NCI-H510A (cell line): ENCODE measurements around the gene SELENOM.
"Not testable (repeated sequence)": the region's sequence is repeated elsewhere in the genome, so short reads cannot be mapped to it uniquely, and the experiment has no call there.

Experiments
- DNase-seq: peaks from one replicate; lab custom pipeline; 2025; lab: John Stamatoyannopoulos, UW

The SELENOM gene

DNA sequence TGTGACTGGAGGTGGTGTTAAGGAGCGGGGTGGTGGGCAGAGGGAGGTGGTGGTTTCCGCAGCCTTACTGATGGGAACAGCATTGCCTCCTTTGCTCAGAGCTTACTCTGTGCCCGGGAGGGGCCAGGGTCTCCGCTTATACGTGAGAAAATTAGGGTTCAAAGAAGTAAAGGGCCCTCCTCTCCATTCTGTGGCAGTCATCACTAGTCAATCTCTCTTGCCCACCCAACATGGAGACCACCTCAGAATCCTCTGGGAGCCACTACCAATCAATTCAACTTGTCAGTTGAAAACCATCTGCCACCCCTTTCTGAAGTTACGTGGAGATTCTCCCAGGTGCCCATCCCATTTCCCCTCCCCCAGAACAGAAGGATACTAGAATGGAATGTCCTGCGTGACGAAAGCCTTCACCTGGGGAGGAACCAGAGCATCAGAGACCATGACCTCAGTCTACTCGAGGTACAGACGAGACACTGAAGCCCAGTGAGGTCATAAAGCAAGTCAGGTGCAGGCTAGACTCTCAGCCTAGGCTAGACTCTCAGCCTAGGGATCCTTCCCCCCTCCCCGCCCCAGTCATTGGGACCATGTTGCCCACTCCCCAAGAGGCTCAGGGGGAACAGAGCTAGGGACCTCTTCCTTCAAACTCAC is 2.0 kb downstream of the SELENOM start:
- no peak for DNase-seq

DNA sequence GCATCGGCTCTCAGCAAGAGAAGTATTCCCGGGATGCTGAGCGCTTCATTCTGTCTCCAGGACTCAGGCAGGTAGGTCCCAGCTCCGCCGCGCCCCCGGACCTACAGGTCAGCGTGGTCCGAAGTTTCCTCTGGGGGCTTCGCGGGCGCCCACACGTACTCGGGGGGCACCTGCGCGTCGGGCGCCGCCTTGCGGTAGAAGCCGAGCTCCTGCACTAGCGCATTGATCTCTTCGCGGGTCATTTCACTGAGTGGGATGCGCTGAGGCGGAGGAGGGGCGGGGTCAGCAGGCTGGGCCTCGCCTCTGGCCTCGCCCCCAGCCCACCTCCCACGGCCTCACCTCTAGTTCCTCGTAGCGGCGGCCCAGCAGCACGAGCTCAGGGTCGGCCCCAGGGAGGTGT is 2.5 kb downstream of the SELENOM start:
- no peak for DNase-seq

DNA sequence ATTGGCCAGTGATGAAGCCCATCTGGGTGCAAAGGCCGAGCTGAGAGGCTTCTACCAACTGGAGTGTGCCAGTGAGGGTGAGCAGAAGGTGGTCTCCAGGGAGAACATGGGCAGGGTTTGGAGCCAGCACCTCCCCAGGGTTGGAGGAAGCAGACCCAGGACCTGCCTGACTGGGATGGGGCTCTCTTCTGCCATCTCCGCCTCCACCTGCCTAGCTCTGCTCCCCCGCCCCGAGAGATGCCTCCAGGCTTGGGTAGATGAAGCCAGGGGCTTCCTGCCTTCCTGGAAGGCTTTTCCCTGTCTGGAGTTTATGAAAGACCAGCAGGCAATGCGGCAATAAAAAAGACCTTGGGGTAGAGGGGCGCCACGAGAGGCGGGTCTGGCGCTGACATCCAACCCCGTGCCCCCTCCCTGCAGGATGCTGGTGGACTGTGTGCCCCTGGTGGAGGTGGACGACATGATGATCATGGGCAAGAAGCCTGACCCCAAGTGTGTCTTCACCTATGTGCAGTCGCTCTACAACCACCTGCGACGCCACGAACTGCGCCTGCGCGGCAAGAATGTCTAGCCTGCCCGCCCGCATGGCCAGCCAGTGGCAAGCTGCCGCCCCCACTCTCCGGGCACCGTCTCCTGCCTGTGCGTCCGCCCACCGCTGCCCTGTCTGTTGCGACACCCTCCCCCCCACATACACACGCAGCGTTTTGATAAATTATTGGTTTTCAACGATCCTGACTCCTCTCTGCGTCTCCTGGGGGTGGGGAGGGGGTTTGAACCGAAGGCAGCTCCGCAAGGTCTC is 3.3 kb downstream of the SELENOM start:
- no peak for DNase-seq

DNA sequence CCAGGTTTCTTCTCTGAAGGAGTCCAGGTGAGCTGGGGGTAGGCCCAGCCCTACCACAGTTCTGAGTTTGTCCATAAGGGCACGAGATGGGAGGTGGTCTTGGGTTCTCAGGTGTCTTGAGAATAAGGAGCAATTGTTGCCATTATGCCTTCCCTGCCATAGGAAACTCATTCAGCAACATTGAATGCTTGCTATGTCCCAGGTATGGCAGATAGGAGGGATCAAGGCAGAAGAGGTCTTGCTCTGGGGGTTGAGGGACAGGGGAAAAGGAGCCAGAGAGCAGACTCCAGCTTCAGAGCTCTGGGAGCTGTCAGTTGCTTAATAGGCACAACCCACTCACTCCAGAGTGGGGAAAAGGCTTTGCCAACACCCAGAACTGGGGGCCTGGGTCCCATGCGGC is 4.3 kb downstream of the SELENOM start:
- DNase-seq = no peak

DNA sequence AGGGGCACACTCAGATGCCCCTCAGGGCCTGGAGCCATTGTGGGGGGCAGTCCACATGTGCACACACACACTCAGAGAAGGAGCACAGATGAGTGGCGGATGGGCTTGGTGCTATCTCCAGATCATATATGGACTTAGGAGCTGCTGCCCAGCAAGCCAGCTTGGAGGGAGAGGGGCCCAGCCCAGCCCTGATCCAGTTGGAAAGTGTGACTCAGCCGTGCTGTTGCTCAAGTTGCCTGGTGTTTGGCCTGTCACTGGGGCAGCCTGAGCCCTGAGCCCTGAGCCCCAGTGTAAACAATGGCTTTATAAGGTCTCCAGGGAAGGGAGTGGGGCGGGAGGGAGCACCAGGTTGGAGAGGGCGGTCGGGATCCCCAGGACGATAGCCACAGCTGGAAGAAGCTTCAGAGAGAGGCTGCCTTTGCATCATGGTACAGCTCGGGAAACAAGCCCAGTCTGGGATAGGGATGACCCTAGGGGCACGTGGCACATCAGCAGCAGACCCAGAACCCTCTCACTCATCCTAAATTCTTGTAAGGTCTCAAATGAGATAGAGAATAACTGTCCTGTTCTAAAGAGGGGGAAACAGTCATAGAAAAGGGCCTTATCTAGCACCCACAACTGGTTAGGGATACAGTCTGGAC is 4.8 kb downstream of the SELENOM start:
- no peak for DNase-seq

DNA sequence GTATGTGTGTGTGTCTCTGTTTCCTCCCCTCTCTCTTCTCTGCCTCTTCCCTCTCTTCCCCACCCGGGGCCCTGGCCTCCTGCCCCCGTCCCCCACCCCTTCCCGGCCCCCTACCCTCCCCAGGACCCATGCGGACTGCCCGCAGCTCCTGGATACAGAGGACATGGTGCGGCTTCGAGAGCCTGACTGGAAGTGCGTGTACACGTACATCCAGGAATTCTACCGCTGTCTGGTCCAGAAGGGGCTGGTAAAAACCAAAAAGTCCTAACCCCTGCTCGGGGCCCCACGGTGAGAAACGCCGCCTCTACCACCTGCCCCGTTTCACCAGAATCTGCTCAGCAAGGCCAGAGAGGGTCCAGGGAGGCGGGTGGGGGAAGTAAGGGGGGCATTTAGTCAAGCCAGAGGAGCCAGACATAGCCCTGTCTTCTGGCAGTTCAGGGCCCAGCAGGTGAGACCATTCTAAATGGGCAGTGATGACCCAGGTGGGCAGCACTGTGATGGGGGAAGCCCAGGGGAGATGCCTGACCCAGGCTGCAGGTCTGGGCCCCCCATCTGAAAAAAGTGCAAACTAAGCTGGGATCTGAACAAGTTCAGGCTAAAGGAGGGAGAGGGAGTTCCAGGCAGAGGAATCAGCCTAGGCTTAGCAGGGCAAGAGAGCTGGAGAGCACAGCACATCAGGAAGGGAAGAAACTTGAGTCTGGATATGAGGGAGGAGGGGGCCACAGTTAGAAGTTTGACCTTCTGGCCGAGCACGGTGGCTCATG is 6.4 kb downstream of the SELENOM start:
- DNase-seq = no peak

DNA sequence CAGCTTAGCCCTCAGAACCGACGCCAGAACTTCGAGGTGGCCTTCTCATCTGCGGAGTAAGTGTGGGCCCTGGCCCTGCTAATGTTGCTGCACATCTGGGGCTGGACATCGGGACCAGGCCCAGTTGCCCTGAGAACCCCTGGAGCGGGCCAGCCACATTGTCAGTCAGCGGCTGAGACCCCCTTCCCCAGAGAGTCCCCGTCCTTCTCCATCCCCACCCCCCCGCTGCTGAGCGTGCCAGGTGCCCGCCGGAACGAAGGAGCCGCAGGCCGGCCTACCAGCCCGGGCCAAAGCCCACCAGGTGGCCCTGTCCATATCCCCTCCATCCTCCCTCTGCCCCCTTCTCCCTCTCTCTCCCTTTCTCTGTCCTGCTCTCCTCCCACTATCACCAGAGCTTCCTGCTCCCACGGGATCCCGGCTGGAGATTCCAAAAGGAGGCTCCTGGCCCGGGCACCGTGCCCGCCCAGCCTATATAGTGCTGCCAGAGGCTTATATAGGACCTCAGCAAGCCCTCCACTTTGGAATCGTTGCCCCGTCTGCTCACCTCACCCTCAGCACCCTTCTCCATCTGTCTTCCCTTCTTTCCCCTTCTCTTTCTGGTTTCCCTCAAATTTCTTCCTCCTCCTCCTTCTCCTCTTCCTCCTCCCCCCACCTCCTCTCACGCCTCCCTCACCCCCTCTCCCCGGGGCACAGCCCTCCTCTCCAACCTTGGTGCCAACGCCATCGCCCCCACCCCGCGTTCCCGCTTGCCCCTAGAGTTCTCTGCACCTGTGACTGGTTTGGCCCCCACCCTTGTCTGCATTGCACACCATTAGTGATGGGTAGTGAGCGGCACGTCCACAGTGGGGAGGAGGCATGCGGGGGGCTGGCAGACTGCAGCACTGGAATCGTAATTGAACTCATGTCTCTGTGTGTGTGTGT is 7.3 kb downstream of the SELENOM start:
- DNase-seq = no peak

DNA sequence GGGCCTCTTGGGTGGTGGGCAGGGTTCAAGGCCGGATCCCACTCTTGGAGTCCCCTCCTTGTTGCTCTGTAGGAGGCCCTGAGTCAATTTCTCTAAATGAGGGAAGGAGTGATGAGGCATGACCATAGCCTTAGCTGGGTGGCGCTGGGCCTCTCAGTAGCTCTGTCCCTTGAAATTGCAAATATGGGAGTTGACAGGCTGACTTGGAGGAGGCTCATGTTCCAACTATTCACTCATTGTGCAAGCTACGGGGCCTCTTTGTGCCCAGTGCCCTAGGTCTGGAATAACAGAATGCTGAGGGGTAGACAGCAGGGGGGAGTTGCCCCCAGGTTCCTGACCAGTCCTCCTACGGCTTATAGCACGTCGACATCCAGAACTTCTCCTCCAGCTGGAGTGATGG is 8.0 kb downstream of the SELENOM start:
- DNase-seq = no peak

DNA sequence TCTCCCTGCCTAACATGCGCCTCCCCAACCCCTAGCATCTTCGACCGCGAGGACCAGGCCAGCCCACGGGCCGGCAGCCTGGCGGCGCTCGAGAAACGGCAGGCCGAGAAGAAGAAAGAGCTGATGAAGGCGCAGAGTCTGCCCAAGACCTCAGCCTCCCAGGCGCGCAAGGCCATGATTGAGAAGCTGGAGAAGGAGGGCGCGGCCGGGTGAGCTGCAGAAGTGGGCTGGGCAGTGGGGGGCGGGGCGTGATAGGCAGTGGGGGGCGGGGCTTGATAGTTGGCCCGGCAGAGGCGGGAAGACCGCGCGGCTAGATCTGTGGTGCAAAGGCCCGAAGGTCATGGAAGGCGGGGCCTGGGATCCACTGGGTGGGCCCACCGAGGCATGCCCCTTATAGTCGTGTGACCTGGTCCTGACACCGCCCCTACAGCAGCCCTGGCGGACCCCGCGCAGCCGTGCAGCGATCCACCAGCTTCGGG is 8.7 kb downstream of the SELENOM start:
- DNase-seq = no peak

DNA sequence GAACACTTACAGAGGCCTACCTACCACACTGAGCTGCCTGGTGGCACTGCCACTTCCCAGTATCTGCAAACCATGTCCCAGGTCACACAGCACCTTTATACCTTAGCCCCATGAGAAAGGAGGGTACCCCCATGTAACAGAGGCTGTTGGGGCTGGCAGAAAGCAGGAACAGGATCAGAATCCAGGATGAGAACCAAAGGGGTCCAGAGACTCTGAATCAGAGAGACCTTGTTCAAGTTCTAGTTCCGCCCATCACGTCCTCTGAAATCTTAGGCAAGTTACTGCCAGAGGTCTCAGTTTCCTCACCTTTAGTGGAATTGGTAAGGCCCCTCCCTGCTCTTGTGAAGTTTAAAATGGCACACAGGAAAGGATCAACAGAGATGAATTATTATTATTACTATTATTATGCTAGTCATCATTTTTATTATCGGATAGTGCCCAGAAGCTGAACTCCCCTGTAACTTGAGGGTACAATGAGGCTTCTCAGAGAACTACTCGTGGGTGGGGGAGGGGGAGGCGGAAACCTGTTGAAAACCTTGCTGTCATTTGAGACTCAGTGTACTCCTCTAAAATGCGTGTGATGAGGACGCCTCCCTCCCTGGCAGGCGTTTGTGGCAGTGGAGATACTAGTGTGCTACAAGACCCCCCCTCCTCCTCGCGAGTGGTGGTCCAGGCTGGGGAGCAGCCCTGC is 9.3 kb downstream of the SELENOM start:
- DNase-seq = no peak

DNA sequence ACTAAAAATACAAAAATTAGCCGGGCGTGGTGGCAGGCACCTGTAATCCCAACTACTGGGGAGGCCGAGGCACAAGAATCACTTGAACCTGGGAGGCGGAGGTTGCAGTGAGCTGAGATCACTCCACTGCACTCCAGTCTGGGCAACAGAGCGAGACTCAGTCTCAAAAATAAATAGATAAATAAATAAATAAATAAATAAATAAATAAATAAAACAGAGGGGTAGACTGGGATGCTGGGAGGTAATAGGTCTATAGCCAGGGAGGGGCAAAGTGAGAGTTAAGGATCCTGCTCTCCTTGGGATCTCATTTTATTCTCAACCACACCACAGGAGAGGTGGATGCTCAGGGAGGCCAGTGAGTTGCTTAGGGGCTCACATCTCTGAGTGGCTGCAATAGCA is 9.8 kb downstream of the SELENOM start:
- not testable (repeated sequence) for DNase-seq

DNA sequence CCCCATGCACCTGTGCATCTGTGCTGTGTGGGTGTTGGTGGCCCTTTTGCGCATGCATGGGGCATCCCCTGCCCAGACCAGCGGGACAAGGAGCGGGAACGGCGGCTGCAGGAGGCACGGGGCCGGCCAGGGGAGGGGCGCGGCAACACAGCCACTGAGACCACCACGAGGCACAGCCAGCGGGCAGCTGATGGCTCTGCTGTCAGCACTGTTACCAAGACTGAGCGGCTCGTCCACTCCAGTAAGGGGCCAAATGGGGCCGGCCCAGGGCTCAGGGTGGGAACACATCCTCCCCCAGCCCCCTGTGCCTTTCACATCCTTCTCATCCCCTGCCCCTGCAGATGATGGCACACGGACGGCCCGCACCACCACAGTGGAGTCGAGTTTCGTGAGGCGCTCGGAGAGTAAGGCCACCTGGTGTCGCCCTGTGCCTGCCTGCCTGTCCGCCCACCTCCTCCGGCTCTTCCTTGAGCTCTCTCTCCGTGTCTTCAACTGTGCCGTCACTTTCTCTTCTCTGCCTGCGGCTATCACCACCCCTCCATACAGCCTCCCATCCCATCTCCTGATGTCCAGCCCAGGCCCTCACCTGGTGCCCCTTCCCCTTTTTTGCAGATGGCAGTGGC is 10.6 kb downstream of the SELENOM start:
- no peak for DNase-seq

DNA sequence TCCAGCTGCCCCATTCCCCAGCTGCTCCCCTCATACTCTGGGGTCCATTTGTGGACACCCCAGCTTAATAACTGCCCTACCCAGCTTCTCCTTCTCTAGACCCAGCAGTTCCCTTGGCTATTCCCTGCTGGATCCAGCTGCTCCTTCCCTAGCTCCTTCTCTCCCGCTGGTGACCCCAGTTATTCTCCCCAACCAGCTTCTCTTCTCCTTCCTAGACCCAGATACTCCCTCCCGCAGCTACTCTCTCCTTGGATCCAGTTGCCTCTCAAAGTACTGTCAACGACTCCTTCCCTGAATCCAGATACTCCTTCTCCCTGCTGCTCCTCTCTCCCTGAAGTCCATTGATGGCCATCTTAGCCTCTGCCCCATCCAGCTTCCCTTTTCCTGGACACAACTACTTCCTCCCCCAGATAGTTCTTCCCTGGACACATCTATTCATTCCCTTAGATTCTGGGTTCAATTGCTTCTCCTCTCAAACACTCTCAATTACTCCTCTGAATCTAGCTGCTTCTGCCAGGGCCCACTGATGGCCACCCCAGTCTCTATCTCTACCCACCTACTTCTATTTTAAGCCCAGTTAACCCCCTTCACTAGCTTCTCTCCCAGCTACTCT is 11.6 kb downstream of the SELENOM start:
- DNase-seq = no peak

DNA sequence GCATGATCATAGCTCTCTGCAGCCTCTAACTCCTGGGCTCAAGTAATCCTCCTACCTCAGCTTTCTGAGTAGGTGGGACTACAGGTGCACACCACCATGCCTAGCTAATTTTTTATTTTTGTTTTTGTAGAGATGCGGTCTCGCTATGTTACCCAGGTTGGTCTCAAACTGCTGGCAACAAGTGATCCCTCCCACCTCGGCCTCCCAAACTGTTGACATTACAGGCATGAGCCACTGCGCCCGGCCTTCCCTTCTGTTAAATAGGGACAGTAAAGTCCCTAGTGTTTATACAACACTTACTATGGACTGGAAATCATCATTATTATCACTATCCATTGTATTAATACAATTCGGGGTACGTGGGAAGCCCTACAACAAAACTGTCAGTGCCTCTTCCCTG is 12.6 kb downstream of the SELENOM start:
- DNase-seq = no peak

DNA sequence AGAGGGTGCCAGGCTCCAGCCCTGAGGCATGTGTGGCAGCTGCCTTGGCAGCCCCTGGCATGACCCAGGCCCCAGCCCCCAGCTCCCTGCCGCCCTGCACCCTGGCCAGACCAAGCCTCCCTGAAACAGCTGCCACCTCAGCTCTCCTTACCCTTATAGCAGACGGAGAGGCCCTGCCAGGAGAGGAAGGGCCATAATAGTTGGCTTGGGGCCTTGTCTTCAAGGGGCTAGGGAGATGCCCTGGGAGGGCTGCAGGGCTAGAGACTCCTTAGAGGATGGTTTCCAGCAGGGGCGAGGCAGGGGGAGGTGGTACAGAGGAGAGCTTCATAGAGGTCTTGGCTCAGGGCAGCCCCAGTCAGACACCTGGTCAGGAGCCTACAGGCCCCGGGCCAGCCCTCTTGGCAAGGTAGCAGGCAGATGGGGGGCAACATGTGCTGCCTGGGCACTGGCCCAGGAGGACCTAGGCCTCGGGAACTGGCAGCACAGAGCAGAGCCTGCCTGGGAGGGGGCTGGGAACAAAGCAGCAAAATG is 13.3 kb downstream of the SELENOM start:
- DNase-seq = no peak

DNA sequence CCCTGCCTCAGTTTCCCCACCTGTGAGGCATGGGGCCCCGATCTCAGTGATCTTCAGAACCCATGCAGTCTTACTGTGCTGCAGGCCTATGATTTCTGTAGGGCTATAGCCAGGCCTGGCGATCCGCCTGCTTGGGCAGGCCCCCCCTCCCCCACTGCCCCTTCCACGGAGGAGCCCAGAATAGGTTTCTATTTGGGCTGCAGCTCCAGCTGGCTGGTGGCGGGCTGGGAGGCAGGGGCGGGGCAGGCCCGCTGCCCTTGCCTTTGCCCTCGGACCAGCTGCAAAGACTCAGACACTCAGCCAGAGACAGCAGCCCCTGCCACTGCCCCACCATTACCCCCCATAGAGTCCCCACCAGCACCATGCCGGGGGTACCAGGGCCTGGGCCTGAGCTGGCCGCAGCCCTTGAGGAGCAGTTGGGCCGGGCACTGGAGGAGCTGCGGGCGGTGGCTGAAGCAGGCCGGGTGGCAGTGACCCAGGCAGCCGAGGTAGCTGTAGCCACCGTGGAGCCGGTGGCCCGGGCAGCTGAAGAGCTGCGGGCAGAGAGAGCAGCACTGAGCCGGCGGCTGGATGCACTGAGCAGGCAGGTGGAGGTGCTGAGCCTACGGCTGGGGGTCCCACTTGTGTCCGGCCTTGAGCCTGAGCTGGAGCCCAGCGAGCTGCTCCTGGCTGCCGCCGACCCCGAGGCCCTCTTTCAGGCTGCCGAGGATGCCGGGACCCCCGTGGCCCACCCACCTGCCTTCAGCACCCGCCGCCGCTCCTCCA is 14.1 kb downstream of the SELENOM start:
- DNase-seq = no peak

DNA sequence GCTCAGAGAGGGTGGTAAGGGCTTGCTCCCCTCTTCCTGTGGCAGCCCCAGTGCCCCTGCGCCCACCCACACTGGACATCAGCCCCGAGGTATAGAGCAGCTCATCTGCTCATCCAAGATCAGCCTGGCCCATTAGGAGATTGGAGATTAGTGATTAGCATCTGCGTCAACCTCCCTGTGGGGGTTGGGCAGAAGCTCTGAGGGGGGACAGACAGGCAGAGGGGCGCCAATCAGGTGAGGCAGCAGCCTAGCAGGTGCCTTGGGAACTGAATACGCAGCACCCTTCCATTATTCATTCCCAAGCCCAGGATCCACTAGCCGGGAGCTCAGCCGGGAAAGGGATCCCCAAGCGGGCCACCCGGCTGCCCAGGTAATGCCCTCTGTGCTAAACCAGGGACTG is 15.2 kb downstream of the SELENOM start:
- DNase-seq = no peak

DNA sequence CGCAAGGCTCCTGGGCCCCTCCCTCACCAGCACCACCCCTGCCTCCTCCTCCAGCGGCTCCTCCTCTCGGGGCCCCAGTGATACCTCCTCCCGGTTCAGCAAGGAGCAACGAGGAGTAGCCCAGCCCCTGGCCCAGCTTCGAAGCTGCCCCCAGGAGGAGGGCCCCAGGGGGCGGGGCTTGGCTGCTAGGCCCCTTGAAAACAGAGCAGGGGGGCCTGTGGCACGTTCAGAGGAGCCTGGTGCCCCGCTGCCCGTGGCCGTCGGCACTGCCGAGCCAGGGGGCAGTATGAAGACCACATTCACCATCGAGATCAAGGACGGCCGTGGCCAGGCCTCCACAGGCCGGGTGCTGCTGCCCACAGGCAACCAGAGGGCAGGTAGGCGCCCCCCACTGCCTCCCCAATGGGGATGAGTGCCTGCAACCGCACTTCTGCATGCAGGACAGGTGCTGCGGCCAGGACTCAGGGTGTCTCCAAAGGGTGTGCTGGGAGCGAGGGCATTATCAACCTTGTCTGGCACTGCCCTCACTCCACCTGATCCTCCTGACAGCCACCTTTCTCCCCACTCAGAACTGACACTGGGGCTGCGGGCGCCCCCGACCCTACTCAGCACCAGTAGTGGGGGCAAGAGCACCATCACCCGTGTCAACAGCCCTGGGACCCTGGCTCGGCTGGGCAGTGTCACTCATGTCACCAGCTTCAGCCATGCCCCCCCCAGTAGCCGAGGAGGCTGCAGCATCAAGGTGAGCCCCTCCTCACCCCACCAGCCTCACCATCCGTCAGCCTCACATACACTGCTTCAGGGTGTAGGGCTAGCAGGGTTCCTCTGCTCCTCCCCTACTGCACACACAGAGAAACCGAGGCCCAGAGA is 16.0 kb downstream of the SELENOM start:
- no peak for DNase-seq
